Measurements from ENCODE around the gene MDP1. TPM values are rescaled to one million over a fixed set of nuclear protein-coding genes. Genes with fewer than 3 reads are reported as not detected.

Gene MDP1
- total and polyA plus RNA-seq, 10 of the 15 experiments (the other 5 are each of a cell fraction or from before 2014, with no cell fraction given), result 10.4 to 45.8 (median 23.5) TPM

DNA sequence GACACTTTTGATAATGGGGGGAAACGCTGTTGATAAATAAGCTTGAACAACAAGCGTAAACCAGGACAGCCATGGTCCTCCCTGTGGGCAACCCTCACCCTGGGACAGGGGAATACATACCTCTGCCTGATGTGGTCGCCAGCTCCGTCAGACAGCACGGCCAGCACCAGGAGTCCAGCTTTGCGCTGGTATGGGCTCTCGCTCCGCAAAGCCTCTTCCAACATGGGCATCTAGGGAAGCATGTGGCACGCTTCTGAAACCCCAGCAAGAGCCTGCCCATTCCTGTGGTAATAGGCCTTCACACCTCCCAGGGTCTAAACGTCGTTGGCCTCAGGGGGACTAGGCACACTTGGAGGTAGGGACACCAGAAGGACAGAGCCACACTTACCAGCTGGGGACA is 30.1 kb downstream of the MDP1 start:
- no peak for ATAC-seq
- H3K27ac ChIP-seq (ENCODE audit: control insufficient read depth, insufficient read depth), result no peak overlapping the region
- no peak for DNase-seq (ENCODE audit: low read depth, low spot score)
- H3K4me3 ChIP-seq, result no peak overlapping the region
- POLR2A ChIA-PET, result no interaction called here
- intact Hi-C loops (cut with micrococcal nuclease; ENCODE audit: unreplicated experiment) (no loop called here), in situ Hi-C loops (cut with MboI) (no loop called here)
- H3K79me2 ChIP-seq (ENCODE audit: control insufficient read depth, insufficient read depth, low read length), result peaks cover 20% of the 10 kb centered on the region
- RAD21 ChIA-PET (ENCODE audit: unreplicated experiment), result no interaction called here
- H3K9ac ChIP-seq (ENCODE audit: control insufficient read depth, insufficient read depth, low read length), result no peak overlapping the region
- no TSS peak for BruUV-seq (replicated peaks)
- H4K20me1 ChIP-seq (ENCODE audit: control insufficient read depth, insufficient read depth), result no peaks in the 10 kb centered on the region
- no peak overlapping the region for H3K4me2 ChIP-seq (ENCODE audit: control insufficient read depth, insufficient read depth)
- no peak for FAIRE-seq
- SMC1A ChIA-PET (ENCODE audit: uncharacterized antibody, unreplicated experiment), result interaction anchor here (1.5 kb wide), 1 partner anchor 11 kb away, joined by 3 read pairs; no protein-coding TSS in a partner anchor
- 0 out of 2 replicates have a peak, but pooled peaks cover 4% of the 10 kb centered on the region for H3K4me1 ChIP-seq (ENCODE audit: control insufficient read depth, insufficient read depth, low read length)
- CTCF ChIA-PET, result no interaction called here
- TF ChIP-seq SMAD1 (IDR thresholded peaks at IDR 0.05; ENCODE audit: low read depth, partially characterized antibody), result no peak
- no peak for TF ChIP-seq HDGF (IDR thresholded peaks at IDR 0.05)
- TF ChIP-seq IKZF2 (IDR thresholded peaks at IDR 0.05), result no peak
- no peak for TF ChIP-seq DPF2 (IDR thresholded peaks at IDR 0.05)
- TF ChIP-seq RBBP5 (conservative IDR thresholded peaks at IDR 0.05), result no peak
- no peak for TF ChIP-seq CBX5 (IDR thresholded peaks at IDR 0.05; ENCODE audit: low read depth)
- TF ChIP-seq NFIC (IDR thresholded peaks at IDR 0.05; ENCODE audit: low read depth, low read length), result no peak
- TF ChIP-seq, protein P1, sequence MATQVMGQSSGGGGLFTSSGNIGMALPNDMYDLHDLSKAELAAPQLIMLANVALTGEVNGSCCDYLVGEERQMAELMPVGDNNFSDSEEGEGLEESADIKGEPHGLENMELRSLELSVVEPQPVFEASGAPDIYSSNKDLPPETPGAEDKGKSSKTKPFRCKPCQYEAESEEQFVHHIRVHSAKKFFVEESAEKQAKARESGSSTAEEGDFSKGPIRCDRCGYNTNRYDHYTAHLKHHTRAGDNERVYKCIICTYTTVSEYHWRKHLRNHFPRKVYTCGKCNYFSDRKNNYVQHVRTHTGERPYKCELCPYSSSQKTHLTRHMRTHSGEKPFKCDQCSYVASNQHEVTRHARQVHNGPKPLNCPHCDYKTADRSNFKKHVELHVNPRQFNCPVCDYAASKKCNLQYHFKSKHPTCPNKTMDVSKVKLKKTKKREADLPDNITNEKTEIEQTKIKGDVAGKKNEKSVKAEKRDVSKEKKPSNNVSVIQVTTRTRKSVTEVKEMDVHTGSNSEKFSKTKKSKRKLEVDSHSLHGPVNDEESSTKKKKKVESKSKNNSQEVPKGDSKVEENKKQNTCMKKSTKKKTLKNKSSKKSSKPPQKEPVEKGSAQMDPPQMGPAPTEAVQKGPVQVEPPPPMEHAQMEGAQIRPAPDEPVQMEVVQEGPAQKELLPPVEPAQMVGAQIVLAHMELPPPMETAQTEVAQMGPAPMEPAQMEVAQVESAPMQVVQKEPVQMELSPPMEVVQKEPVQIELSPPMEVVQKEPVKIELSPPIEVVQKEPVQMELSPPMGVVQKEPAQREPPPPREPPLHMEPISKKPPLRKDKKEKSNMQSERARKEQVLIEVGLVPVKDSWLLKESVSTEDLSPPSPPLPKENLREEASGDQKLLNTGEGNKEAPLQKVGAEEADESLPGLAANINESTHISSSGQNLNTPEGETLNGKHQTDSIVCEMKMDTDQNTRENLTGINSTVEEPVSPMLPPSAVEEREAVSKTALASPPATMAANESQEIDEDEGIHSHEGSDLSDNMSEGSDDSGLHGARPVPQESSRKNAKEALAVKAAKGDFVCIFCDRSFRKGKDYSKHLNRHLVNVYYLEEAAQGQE (IDR thresholded peaks at IDR 0.05; ENCODE audit: low read depth, low read length), result no peak
- TF ChIP-seq EGR1 (IDR thresholded peaks at IDR 0.05; ENCODE audit: borderline replicate concordance in 1 of 2, low read depth in 2 of 2, low read length in 2 of 2), result no peak
- TF ChIP-seq BCL11A (IDR thresholded peaks at IDR 0.05; ENCODE audit: low read depth, low read length), result no peak
- no peak for TF ChIP-seq RUNX3 (IDR thresholded peaks at IDR 0.05; ENCODE audit: low read length)
- TF ChIP-seq, protein P2, sequence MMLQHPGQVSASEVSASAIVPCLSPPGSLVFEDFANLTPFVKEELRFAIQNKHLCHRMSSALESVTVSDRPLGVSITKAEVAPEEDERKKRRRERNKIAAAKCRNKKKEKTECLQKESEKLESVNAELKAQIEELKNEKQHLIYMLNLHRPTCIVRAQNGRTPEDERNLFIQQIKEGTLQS (IDR thresholded peaks at IDR 0.05; ENCODE audit: borderline replicate concordance, extremely low read depth, low read depth, low read length), result no peak
- no peaks in the 10 kb centered on the region for H3K27me3 ChIP-seq (replicated peaks in 1 of 2; ENCODE audit: control insufficient read depth in 2 of 2, insufficient read depth in 2 of 2, low read length in 1 of 2)
- no peaks in the 10 kb centered on the region for H3K9me3 ChIP-seq (replicated peaks; ENCODE audit: control insufficient read depth, insufficient read depth, low read length)
- peaks cover 17 to 38% of the 10 kb centered on the region in 2 experiments for H3K36me3 ChIP-seq (ENCODE audit: control insufficient read depth in 2 of 2, insufficient read depth in 2 of 2, low read length in 1 of 2)
- WGBS (ENCODE audit: insufficient coverage, insufficient replicate concordance, low lambda C conversion rate, missing lambda C conversion rate), result 93% methylated on average over 9 of the region's 11 CpGs
- no peak overlapping the region for H2AFZ ChIP-seq (ENCODE audit: control insufficient read depth, low read depth, low read length)

All from GM12878 (cell line).